Liver (tissue), 3 donors: ENCODE measurements around the gene DHRS3.

Experiments
- FOXA1 ChIP-seq: IDR thresholded peaks from 2 replicates; pipeline ENCODE4 v1.6.1; 2016; ENCODE audit warnings: antibody characterized with exemption
- RAD21 ChIP-seq, 2 donors: IDR thresholded peaks; 2 replicates each; pipeline ENCODE4 v1.6.1; 2016; ENCODE audit warnings: antibody characterized with exemption in 2 of 2, mild to moderate bottlenecking in 2 of 2
- RXRA ChIP-seq, 2 donors: IDR thresholded peaks; 2 replicates each; pipeline ENCODE4 v1.6.1; 2017 to 2018; ENCODE audit warnings: antibody characterized with exemption in 2 of 2, mild to moderate bottlenecking in 1 of 2
- YY1 ChIP-seq: IDR thresholded peaks from 2 replicates; pipeline ENCODE4 v1.6.1; 2016; ENCODE audit warnings: antibody characterized with exemption, mild to moderate bottlenecking
- ZBTB33 ChIP-seq: IDR thresholded peaks from 2 replicates; pipeline ENCODE4 v1.6.1; 2016; ENCODE audit warnings: antibody characterized with exemption
- TF ChIP-seq, protein P1 (sequence below): IDR thresholded peaks from 2 replicates; pipeline ENCODE4 v1.6.1; 2016; ENCODE audit warnings: antibody characterized with exemption, mild to moderate bottlenecking
- TF ChIP-seq, protein P2 (sequence below): fragments of 150-350 bp; IDR thresholded peaks from 2 replicates; pipeline ENCODE4 v1.5.1; 2017; ENCODE audit warnings: improper control_type of control experiment, low read depth, low read length; ENCODE audit not compliant: missing input control
- donor health status: healthy.
- donor health status: healthy.

- TF ChIP-seq, protein P1, sequence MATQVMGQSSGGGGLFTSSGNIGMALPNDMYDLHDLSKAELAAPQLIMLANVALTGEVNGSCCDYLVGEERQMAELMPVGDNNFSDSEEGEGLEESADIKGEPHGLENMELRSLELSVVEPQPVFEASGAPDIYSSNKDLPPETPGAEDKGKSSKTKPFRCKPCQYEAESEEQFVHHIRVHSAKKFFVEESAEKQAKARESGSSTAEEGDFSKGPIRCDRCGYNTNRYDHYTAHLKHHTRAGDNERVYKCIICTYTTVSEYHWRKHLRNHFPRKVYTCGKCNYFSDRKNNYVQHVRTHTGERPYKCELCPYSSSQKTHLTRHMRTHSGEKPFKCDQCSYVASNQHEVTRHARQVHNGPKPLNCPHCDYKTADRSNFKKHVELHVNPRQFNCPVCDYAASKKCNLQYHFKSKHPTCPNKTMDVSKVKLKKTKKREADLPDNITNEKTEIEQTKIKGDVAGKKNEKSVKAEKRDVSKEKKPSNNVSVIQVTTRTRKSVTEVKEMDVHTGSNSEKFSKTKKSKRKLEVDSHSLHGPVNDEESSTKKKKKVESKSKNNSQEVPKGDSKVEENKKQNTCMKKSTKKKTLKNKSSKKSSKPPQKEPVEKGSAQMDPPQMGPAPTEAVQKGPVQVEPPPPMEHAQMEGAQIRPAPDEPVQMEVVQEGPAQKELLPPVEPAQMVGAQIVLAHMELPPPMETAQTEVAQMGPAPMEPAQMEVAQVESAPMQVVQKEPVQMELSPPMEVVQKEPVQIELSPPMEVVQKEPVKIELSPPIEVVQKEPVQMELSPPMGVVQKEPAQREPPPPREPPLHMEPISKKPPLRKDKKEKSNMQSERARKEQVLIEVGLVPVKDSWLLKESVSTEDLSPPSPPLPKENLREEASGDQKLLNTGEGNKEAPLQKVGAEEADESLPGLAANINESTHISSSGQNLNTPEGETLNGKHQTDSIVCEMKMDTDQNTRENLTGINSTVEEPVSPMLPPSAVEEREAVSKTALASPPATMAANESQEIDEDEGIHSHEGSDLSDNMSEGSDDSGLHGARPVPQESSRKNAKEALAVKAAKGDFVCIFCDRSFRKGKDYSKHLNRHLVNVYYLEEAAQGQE: no peak
- TF ChIP-seq RXRA (IDR thresholded peaks at IDR 0.05) (no peak), RAD21 (IDR thresholded peaks at IDR 0.05) (no peak), FOXA1 (no peak), YY1 (no peak), ZBTB33 (no peak)
- TF ChIP-seq, protein P2, sequence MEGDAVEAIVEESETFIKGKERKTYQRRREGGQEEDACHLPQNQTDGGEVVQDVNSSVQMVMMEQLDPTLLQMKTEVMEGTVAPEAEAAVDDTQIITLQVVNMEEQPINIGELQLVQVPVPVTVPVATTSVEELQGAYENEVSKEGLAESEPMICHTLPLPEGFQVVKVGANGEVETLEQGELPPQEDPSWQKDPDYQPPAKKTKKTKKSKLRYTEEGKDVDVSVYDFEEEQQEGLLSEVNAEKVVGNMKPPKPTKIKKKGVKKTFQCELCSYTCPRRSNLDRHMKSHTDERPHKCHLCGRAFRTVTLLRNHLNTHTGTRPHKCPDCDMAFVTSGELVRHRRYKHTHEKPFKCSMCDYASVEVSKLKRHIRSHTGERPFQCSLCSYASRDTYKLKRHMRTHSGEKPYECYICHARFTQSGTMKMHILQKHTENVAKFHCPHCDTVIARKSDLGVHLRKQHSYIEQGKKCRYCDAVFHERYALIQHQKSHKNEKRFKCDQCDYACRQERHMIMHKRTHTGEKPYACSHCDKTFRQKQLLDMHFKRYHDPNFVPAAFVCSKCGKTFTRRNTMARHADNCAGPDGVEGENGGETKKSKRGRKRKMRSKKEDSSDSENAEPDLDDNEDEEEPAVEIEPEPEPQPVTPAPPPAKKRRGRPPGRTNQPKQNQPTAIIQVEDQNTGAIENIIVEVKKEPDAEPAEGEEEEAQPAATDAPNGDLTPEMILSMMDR: no peak
Observed at GRCh38 chr1:12531179-12531499, 86.9 kb downstream of the DHRS3 start.
